ENCODE data around the gene HRK.

The HRK gene

GRCh38 chr12:116881325-116881876, at the start of gene HRK:
HRK (minus strand) TSS chr12:116881441; CDS start chr12:116881307, 134 bp downstream.
- no peak for DNase-seq (ENCODE audit: low read depth)

GRCh38 chr12:116929885-116930284, 48.6 kb upstream of the HRK start:
- DNase-seq (ENCODE audit: low read depth), result no peak

GRCh38 chr12:116928504-116928903, 47.3 kb upstream of the HRK start:
- no peak for DNase-seq (ENCODE audit: low read depth)

- DNase-seq (ENCODE audit: low read depth), result no peak
These were observed 46.2 kb upstream of the HRK start for GRCh38 chr12:116927244-116927940.

GRCh38 chr12:116926283-116927243, 45.3 kb upstream of the HRK start:
- DNase-seq (ENCODE audit: low read depth), result no peak

- peak; percentile 96 for DNase-seq (ENCODE audit: low read depth)
These were observed 43.6 kb upstream of the HRK start for GRCh38 chr12:116924558-116925453.

GRCh38 chr12:116922194-116922897, 41.1 kb upstream of the HRK start:
- DNase-seq (ENCODE audit: low read depth), result no peak

GRCh38 chr12:116920939-116921338, 39.7 kb upstream of the HRK start:
- no peak for DNase-seq (ENCODE audit: low read depth)

- no peak for DNase-seq (ENCODE audit: low read depth)
These were observed 38.7 kb upstream of the HRK start for GRCh38 chr12:116919706-116920485.

GRCh38 chr12:116919247-116919661, 38.0 kb upstream of the HRK start:
- no peak for DNase-seq (ENCODE audit: low read depth)

- no peak for DNase-seq (ENCODE audit: low read depth)
These were observed 37.2 kb upstream of the HRK start for GRCh38 chr12:116918464-116918863.

GRCh38 chr12:116916714-116917114, 35.5 kb upstream of the HRK start:
- peak; percentile 87 for DNase-seq (ENCODE audit: low read depth)

- peak; percentile 69 for DNase-seq (ENCODE audit: low read depth)
These were observed 34.9 kb upstream of the HRK start for GRCh38 chr12:116916122-116916521.

- DNase-seq (ENCODE audit: low read depth), result no peak
These were observed 34.1 kb upstream of the HRK start for GRCh38 chr12:116915326-116915725.

GRCh38 chr12:116910645-116911451, 29.6 kb upstream of the HRK start, which contains the start of gene FBXW8:
FBXW8 (plus strand) TSS chr12:116910950; CDS start chr12:116911038, 88 bp downstream.
- DNase-seq (ENCODE audit: low read depth), result peak; percentile 85

GRCh38 chr12:116910280-116910644, 29.0 kb upstream of the HRK start:
- DNase-seq (ENCODE audit: low read depth), result no peak

GRCh38 chr12:116906285-116906684, 25.0 kb upstream of the HRK start:
- DNase-seq (ENCODE audit: low read depth), result no peak

- no peak for DNase-seq (ENCODE audit: low read depth)
These were observed 22.6 kb upstream of the HRK start for GRCh38 chr12:116903818-116904217.

- DNase-seq (ENCODE audit: low read depth), result no peak
These were observed 20.4 kb upstream of the HRK start for GRCh38 chr12:116901612-116902011.

Measured in ELR (cell line).